Amniotic epithelial cell (primary cell): ENCODE measurements around the gene GZF1.
"Not testable (repeated sequence)": the region's sequence is repeated elsewhere in the genome, so short reads cannot be mapped to it uniquely, and the experiment has no call there.

Experiments used
- DNase-seq: peaks from one replicate; pipeline ENCODE4 v3.0.0-alpha.2; 2010; ENCODE audit warnings: low read depth

GZF1 gene

GRCh38 chr20:23346002-23346401, 16.0 kb upstream of the GZF1 start:
- DNase-seq: no peak

- DNase-seq: no peak
These were observed 14.2 kb upstream of the GZF1 start for GRCh38 chr20:23347791-23348190.

- not testable (repeated sequence) for DNase-seq
These were observed 13.5 kb upstream of the GZF1 start for GRCh38 chr20:23348510-23348909.

- DNase-seq: no peak
These were observed 12.4 kb upstream of the GZF1 start for GRCh38 chr20:23349338-23350195.

- peak; percentile 99 for DNase-seq
These were observed 11.6 kb upstream of the GZF1 start, which contains the start of gene NXT1 for GRCh38 chr20:23350196-23350903. Gene NXT1, plus strand, starts transcription at chr20:23350791. Its CDS starts 3,251 bp downstream, at chr20:23354042.

- DNase-seq: no peak
These were observed 10.8 kb upstream of the GZF1 start for GRCh38 chr20:23350904-23351838.

GRCh38 chr20:23356203-23356602, 5.8 kb upstream of the GZF1 start:
- no peak for DNase-seq

GRCh38 chr20:23357767-23358562, 4.0 kb upstream of the GZF1 start:
- DNase-seq: peak; percentile 98

- DNase-seq: no peak
These were observed 3.4 kb upstream of the GZF1 start for GRCh38 chr20:23358563-23358906.

- no peak for DNase-seq
These were observed 2.9 kb upstream of the GZF1 start for GRCh38 chr20:23358923-23359593.

- no peak for DNase-seq
These were observed 1.5 kb upstream of the GZF1 start for GRCh38 chr20:23360531-23360930.

GRCh38 chr20:23361119-23361475, 885 bp upstream of the GZF1 start:
- peak; percentile 43 for DNase-seq

- no peak for DNase-seq
These were observed 642 bp downstream of the GZF1 start for GRCh38 chr20:23362392-23363256.

GRCh38 chr20:23363257-23363649, 1.3 kb downstream of the GZF1 start:
- no peak for DNase-seq

- DNase-seq: no peak
These were observed 3.6 kb downstream of the GZF1 start for GRCh38 chr20:23365390-23366165.

- DNase-seq: no peak
These were observed 4.4 kb downstream of the GZF1 start for GRCh38 chr20:23366384-23366783.

GRCh38 chr20:23367770-23368169, 5.8 kb downstream of the GZF1 start:
- DNase-seq: no peak

- no peak for DNase-seq
These were observed 6.5 kb downstream of the GZF1 start for GRCh38 chr20:23368316-23369071.
